ENCODE data around the gene BMF. TPM values are rescaled to one million over a fixed set of nuclear protein-coding genes. Genes with fewer than 3 reads are reported as not detected.
"Not testable (repeated sequence)": the region's sequence is repeated elsewhere in the genome, so short reads cannot be mapped to it uniquely, and the experiment has no call there.

The BMF gene
- polyA plus RNA-seq, 1 donor from 2014 or later = 5.8 TPM

- TF ChIP-seq TAF1 (IDR thresholded peaks at IDR 0.05; ENCODE audit: low read depth) = no peak
- no peak for TF ChIP-seq EZH2 (IDR thresholded peaks at IDR 0.05; ENCODE audit: borderline replicate concordance, insufficient read depth, low read length, poor library complexity, severe bottlenecking)
- no peak for TF ChIP-seq RAD21 (conservative IDR thresholded peaks at IDR 0.05)
- no peak for TF ChIP-seq SMC3 (conservative IDR thresholded peaks at IDR 0.05; ENCODE audit: poor library complexity)
- TF ChIP-seq POLR2AphosphoS5 (IDR thresholded peaks at IDR 0.05) = no peak
- TF ChIP-seq CTCF (IDR thresholded peaks at IDR 0.05; ENCODE audit: poor library complexity, severe bottlenecking) = no peak
- TF ChIP-seq, protein P1, sequence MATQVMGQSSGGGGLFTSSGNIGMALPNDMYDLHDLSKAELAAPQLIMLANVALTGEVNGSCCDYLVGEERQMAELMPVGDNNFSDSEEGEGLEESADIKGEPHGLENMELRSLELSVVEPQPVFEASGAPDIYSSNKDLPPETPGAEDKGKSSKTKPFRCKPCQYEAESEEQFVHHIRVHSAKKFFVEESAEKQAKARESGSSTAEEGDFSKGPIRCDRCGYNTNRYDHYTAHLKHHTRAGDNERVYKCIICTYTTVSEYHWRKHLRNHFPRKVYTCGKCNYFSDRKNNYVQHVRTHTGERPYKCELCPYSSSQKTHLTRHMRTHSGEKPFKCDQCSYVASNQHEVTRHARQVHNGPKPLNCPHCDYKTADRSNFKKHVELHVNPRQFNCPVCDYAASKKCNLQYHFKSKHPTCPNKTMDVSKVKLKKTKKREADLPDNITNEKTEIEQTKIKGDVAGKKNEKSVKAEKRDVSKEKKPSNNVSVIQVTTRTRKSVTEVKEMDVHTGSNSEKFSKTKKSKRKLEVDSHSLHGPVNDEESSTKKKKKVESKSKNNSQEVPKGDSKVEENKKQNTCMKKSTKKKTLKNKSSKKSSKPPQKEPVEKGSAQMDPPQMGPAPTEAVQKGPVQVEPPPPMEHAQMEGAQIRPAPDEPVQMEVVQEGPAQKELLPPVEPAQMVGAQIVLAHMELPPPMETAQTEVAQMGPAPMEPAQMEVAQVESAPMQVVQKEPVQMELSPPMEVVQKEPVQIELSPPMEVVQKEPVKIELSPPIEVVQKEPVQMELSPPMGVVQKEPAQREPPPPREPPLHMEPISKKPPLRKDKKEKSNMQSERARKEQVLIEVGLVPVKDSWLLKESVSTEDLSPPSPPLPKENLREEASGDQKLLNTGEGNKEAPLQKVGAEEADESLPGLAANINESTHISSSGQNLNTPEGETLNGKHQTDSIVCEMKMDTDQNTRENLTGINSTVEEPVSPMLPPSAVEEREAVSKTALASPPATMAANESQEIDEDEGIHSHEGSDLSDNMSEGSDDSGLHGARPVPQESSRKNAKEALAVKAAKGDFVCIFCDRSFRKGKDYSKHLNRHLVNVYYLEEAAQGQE (IDR thresholded peaks at IDR 0.05; ENCODE audit: borderline replicate concordance) = no peak
- TF ChIP-seq EP300 (conservative IDR thresholded peaks at IDR 0.05; ENCODE audit: poor library complexity, severe bottlenecking) = no peak
- TF ChIP-seq MXI1 (conservative IDR thresholded peaks at IDR 0.05; ENCODE audit: poor library complexity, severe bottlenecking) = no peak
- H3K36me3 ChIP-seq (ENCODE audit: insufficient read depth, low read length) = no peaks in the 10 kb centered on the region
- H3K79me2 ChIP-seq (replicated peaks; ENCODE audit: insufficient read depth, low read length) = no peaks in the 10 kb centered on the region
- H3K4me2 ChIP-seq (ENCODE audit: low read length) = no peak overlapping the region
- no peak overlapping the region for H3K27ac ChIP-seq (ENCODE audit: low read length)
- no peak overlapping the region for H3K4me3 ChIP-seq (ENCODE audit: low read length)
- H3K9me2 ChIP-seq (ENCODE audit: insufficient read depth, low read length) = no peaks in the 10 kb centered on the region
- H3K9me3 ChIP-seq (ENCODE audit: low read length) = no peaks in the 10 kb centered on the region
- H2AFZ ChIP-seq (ENCODE audit: low read depth, low read length) = no peak overlapping the region
- no peaks in the 10 kb centered on the region for H4K20me1 ChIP-seq (ENCODE audit: insufficient read depth)
- no peak overlapping the region for H3K9ac ChIP-seq (ENCODE audit: low read length)
- no peaks in the 10 kb centered on the region for H3K27me3 ChIP-seq (ENCODE audit: insufficient read depth, low read depth, low read length)
- no peaks in the 10 kb centered on the region for H3F3A ChIP-seq (ENCODE audit: insufficient read depth, low read length, poor library complexity, severe bottlenecking)
These were observed 9.8 kb upstream of the BMF start for GRCh38 chr15:40118473-40118872.

DNA sequence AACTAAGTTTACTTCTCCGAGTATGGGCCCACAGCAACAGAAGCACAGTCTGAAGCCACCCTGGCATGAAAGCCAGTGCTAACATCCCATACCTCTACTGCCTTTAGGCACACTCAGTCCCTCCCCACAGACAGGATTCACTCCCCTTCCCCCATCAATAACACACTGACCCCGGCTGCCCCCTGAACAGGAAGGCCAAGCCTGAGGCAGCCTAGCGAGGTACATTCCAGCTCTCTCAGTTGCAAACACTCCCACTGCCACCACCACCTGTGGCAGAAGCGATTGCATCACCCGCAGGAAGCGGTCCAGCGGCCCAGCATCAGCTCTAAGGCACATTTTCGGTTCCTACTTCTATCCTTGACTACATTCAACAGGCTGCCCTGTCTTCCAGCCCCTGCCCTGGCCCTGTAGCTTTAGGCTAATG lies 7.0 kb upstream of the BMF start:
- no peak overlapping the region for H3K27ac ChIP-seq (ENCODE audit: low read length)
- H3K9me3 ChIP-seq (ENCODE audit: low read length) = no peaks in the 10 kb centered on the region
- TF ChIP-seq EP300 (conservative IDR thresholded peaks at IDR 0.05; ENCODE audit: poor library complexity, severe bottlenecking) (no peak), MXI1 (conservative IDR thresholded peaks at IDR 0.05; ENCODE audit: poor library complexity, severe bottlenecking) (no peak), EZH2 (IDR thresholded peaks at IDR 0.05; ENCODE audit: borderline replicate concordance, insufficient read depth, low read length, poor library complexity, severe bottlenecking) (no peak), SMC3 (conservative IDR thresholded peaks at IDR 0.05; ENCODE audit: poor library complexity) (no peak), POLR2AphosphoS5 (IDR thresholded peaks at IDR 0.05) (no peak), CTCF (IDR thresholded peaks at IDR 0.05; ENCODE audit: poor library complexity, severe bottlenecking) (no peak), TAF1 (IDR thresholded peaks at IDR 0.05; ENCODE audit: low read depth) (no peak), RAD21 (conservative IDR thresholded peaks at IDR 0.05) (no peak)
- TF ChIP-seq, protein P1 (IDR thresholded peaks at IDR 0.05; ENCODE audit: borderline replicate concordance) = no peak
- no peaks in the 10 kb centered on the region for H4K20me1 ChIP-seq (ENCODE audit: insufficient read depth)
- no peaks in the 10 kb centered on the region for H3K36me3 ChIP-seq (ENCODE audit: insufficient read depth, low read length)
- H3K79me2 ChIP-seq (replicated peaks; ENCODE audit: insufficient read depth, low read length) = no peaks in the 10 kb centered on the region
- no peak overlapping the region for H2AFZ ChIP-seq (ENCODE audit: low read depth, low read length)
- H3K4me2 ChIP-seq (ENCODE audit: low read length) = no peak overlapping the region
- no peak overlapping the region for H3K4me3 ChIP-seq (ENCODE audit: low read length)
- H3K27me3 ChIP-seq (ENCODE audit: insufficient read depth, low read depth, low read length) = no peaks in the 10 kb centered on the region
- no peaks in the 10 kb centered on the region for H3F3A ChIP-seq (ENCODE audit: insufficient read depth, low read length, poor library complexity, severe bottlenecking)
- no peak overlapping the region for H3K9ac ChIP-seq (ENCODE audit: low read length)
- H3K9me2 ChIP-seq (ENCODE audit: insufficient read depth, low read length) = no peaks in the 10 kb centered on the region

DNA sequence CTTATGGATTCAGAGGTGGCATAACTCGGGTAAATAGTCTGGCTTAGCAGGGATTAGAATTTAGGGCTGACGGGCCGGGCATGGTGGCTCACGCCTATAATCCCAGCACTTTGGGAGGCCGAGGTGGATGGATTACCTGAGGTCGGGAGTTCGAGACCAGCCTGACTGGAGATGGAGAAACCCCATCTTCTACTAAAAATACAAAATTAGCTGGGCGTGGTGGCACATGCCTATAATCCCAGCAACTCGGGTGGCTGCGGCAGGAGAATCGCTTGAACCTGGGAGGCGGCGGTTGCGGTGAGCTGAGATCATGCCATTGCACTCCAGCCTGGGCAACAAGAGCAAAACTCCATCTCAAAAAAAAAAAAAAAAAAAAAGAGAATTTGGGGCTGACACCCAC lies 6.4 kb upstream of the BMF start:
- H3K79me2 ChIP-seq (replicated peaks; ENCODE audit: insufficient read depth, low read length); H3K9me3 ChIP-seq (ENCODE audit: low read length); H3K9ac ChIP-seq (ENCODE audit: low read length); H3K27me3 ChIP-seq (ENCODE audit: insufficient read depth, low read depth, low read length); H3K4me2 ChIP-seq (ENCODE audit: low read length); H3K27ac ChIP-seq (ENCODE audit: low read length); H3K9me2 ChIP-seq (ENCODE audit: insufficient read depth, low read length); H3F3A ChIP-seq (ENCODE audit: insufficient read depth, low read length, poor library complexity, severe bottlenecking); H3K4me3 ChIP-seq (ENCODE audit: low read length); H4K20me1 ChIP-seq (ENCODE audit: insufficient read depth); H3K36me3 ChIP-seq (ENCODE audit: insufficient read depth, low read length); H2AFZ ChIP-seq (ENCODE audit: low read depth, low read length): not testable (repeated sequence)
